Stimulated activated CD8-positive, alpha-beta memory T cell treated with anti-CD3 and anti-CD28 coated beads, Interleukin-4, amount 100 ng/mL, for 4 hours (primary cell): ENCODE data around the gene RUNX3.

Experiments
- DNase-seq, 2 donors: peaks; one replicate each; pipeline ENCODE4 v3.0.0-alpha.2; 2020; ENCODE audit warnings: low read depth in 2 of 2, low spot score in 1 of 2

RUNX3 gene

DNA sequence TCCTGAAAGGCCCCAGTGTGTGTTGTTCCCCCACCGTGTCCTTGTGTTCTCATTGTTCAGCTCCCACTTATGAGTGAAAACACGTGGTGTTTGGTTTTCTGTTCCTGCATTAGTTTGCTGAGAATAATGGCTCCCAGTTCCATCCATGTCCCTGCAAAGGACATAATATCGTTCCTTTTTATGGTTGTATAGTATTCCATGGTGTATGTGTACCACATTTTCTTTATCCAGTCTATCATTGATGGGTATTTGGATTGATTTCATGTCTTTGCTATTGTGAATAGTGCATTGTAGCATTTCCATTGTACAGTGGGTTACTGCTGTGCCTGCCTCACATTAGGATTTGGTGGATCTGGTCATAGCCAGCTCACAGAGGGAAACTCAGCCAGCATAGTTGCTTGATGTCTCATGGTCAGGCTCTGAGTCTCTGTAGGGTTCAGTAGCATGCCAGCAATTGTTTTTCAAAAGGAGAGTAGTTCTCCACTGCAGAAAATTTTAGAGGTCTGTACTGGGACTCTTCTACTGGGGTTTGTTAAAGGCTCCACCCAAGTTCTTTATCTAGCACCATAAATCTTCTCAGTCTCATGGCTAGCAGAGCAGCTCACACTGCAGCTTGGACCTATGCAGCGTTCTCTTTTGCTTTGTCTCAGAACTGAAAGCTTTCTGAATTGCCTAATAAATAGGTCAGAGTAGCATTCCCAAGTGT is 41.0 kb downstream of the RUNX3 start:
- DNase-seq, result no peak

DNA sequence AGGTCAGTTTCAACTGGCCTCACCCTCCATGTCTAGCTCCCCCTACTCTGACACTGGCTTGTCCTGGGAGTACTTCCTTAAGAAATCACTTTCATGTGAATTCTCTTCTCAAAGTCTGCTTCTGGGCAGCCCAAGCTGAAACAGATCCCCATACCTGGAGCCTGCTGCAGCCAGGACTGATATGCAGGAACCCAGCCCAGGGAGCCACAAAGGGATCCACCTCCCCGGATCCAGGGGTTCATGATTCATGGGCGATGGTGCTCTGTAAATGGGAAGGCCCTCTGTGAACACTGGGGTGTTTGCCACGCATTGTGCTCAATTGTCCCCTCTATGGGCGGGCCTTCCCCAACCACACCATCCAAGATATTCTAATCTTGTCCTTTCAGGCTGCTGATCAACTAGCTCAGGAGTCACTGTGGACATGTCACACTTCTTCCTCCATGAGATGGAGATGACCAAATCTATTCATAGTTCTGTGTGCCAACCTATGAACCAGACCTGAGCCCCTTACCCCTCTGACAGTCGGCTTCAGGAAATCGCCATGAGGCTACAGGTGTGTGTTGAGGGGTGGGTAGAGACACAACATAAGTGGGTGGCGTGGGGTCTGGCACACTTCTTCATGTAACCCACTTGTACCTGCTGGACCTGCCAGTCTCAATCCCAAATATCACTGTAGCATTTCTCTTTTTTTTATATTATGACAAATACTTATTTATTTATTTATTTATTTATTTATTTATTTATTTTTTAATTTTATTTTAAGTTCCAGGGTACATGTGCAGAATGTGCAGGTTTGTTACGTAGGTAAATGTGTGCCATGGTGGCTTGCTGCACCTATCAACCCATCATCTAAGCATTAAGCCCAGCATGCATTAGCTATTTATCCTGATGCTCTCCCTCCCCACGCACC is 41.8 kb downstream of the RUNX3 start:
- no peak for DNase-seq

DNA sequence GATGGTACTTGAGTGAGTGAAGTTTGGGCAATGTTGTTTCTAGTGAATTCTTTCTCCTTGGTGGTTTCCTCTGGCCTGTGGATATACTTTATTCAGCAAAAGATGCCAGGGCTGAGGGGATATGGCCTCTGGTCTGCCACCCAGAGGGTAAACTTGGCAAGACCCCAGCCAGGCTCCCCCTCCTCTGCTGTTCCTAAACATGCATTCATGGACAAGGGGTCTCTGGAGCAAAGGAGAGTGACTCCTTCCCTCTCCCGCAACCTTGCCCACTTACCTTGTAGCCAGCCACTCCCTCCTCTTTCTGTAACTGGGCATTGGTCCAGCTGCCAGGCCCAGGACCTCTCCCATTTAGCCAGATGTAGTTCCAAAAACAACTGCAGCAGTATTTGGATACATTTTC is 43.8 kb downstream of the RUNX3 start:
- DNase-seq, result no peak

DNA sequence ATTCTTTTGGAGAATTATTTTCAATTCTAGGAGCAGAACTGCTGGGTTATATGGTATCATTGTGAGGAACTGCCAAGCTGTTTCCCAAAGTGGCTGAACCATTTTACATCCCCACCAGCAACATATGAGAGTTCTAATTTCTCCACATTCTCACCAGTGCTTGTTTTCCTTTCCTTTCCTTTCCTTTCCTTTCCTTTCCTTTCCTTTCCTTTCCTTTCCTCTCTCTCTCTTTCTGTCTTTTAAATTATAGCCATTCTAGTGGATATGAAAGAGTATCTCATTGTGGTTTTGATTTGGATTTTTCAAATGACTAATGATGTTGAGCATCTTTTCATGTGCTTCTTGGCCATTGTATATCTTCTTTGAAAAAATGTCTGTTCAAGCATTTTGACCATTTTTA is 45.3 kb downstream of the RUNX3 start:
- no peak for DNase-seq

DNA sequence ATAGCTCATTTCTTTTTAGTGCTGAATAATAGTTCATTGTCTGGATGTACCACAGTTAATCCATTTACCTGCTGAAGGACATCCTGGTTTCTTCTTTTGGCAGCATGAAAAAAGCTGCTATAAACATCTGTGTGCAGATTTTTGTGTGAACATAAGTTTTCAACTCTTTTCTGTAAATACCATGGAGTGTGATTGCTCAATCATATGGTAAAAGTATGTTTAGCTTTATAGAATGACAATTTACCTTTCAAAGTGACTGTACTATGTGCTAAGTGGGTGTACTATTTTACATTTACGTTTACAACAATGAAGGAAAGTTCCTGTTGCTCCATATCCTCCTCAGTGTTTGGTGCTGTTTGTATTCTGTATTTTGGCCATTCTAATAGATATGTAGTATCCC is 49.0 kb downstream of the RUNX3 start:
- no peak for DNase-seq

DNA sequence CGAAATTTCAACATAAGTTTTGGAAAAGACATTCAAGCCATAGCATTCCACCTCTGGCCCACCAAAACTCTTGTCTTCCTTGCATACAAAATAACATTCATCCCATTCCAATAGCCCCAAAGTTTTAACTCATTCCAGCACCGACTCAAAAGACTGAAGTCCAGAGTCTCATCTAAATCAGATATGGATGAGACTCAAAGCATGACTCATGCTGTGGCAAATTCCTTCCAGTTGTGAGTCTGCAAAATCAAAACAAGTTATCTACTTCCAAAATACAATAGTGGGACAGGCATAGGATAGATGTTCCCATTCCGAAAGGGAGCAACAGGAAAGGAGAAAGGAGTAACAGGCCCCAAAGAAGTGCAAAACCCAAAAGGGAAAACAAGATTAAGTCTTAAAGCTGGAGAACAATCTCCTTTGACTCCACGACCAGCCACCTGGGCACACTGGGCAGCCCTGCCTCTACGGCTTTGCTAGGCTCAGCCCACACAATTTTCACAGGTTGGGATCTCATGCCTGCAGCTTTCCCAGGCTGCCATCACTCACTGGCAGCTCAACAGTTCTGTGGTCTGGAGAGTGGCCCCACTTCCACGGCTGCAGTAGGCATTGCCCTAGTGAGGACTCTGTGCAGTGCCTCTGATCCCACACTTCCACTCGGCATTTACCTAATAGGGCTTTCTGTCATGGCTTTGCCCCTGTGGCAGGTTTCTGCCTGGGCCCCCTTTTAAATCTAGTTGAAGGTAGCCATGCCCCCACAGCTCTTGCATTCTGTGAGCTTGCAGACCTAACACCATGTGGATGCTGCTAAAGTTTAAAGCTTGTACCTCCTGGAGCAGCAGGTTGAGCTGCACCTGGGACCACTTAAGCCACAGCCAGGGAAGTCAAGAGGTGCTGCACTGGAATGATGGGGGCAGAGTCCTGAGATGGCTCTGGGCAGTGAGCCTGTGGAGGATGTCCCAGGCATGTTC is 51.0 kb downstream of the RUNX3 start:
- DNase-seq, result no peak

DNA sequence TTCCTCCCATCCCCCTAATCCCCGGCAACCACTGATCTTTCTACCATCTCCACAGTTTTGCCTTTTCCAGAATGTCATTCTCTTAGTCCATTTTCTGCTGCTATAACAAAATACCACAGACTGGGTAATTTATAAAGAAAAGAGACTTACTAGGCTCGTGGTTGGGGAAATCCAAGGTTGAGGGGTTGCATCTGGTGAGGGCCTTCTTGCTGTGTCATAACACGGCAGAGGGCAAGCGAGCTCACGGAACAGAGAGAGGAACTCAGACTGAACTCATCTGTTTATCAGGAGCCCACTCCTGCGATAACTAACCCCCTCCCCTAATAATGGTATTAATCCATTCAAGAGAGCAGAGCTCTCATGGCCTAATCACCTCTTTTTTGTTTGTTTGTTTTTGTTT is 52.0 kb downstream of the RUNX3 start:
- DNase-seq, result no peak

DNA sequence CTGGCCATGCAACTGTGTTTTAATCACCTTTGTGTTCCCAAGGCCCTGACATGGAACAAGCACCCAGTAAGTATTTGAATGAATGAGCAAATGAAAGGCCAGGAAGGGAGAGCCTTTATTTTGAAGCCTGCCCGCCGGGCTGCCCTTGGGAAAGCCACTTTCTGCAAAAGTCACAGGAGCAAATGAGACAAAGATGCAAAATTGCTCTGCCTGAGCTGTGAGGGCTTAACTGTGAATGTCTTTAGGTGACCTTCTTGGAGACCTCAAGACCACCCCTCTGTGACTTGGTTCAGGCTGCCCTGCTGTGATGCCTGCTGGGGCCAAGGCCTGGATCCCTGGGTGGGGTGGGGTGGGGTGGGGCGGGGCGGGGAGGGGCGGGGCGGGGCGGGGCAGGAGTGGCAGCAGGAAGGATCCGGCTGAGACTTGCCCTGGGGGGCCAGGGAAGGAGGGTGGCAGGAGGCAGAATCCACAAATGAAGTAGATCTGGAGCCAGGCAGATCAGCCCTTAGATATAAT is 54.0 kb downstream of the RUNX3 start:
- no peak for DNase-seq

DNA sequence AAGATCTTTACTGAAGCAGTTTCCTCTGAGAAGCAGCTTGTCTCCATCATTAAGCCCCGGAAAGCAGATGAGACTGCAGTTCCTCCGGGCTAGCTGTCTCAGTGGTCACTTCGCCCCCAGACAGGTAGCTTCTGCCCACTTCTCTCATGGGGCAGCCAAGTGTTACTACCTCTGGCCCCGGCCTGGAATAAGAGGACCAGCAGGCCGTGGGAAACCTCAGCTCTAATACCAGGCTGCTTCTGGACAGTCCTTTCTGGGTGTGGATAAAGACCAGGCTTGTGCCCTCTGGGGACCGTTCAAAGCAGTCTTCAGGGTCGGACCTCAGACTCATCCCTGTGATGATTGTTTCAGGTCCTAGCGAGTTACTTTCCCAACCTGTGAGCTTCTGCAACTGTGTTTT is 54.8 kb downstream of the RUNX3 start:
- DNase-seq, result no peak

DNA sequence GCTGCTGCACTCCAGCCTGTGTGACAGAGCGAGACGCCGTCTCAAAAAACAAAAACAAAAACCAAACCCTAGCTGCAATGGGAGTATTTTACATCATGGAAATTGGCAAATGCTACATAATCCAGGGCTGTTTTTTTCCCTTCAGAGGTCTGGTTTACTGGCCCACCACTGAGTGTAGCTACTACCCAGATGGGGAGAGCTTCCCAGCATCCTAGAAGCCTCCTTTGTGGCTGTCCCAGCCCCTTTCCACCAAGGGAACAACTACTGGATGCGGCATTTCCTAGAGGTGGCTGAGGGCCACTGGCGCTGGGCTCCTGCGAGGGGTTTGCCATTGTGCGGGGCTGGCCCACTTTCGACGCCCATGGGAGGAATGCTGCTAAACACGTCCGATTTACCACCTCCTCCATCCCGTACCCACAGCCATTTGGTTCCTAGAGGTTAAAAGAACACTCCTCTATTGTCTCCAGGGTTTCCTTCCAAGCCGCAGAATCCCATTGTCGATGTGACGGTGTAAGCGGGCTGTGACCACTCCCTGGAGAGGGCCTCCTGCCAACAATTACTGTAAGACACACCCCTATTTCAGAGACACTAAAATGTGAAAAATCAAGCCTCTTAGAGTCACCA is 55.4 kb downstream of the RUNX3 start:
- no peak for DNase-seq

DNA sequence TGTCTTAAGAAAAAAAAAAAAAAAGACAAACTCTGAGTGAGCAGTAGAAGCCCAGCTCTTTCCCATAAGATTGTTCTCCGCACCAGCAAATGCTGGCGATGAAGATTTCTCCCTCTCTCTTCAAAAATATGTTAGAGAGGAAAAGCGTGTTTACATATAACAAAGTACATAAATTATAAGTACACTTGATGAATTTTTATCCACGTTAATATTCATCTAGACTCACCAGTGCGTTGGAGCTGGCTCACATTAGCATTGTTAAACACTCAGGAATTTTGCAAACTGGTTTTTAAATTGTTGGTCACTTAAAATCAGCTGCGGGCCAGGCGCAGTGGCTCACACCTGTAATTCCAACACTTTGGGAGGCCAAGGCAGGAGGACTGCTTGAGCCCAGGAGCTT is 56.0 kb downstream of the RUNX3 start:
- no peak for DNase-seq

DNA sequence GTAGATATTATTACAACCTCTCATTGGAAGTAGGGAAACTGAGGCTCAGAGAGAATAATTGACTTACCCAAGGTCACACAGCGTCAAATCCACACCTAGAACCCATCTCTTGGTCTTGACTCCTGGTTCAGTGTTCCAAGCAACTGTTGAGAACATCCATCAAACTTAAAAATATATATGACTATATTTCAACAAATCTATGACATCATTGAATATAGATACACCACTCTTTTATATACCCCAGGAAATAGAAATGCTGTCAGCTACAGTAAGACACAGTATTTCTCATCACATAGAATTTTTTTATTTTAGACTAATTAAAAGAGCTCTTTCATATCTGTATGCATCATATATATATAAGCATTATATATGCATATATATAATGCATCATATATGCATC is 56.9 kb downstream of the RUNX3 start:
- no peak for DNase-seq

DNA sequence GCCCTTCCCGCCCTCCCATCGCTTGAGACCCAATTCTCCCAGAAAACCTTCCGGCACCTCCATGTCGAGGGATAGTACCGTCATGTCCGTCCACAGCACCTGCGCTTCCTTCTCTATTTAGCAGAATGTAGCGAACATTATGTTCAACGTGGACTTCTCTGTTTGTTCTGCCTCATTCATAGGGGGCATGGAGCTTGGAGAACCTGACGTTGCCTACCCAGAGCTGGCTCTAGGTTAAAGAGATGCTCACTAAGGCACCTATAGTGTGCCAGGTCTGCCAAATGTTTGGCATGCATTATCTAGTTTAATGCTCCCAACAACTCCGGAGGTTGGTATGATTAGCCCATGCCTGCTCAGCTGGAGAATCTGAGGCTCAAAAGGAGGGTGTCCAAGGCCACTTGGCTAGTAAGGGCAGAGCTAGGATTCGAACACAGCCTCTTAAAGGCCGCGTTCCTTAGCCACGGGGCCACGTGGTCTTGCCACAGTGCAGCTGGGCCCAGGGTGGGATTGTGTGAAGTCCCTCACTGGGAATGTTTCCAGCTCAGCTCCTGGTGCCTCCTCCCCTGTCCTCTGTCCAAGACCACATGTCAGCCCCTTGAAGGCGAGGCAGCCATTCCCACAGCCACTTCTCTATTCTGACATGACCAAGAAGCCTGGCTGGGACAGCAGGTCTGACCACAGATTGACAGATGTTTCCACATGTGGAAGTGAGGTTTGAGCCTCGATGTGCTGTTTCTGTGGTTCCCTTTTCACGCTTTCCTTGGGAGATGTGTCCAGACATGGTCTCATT is 57.8 kb downstream of the RUNX3 start:
- DNase-seq, result no peak

DNA sequence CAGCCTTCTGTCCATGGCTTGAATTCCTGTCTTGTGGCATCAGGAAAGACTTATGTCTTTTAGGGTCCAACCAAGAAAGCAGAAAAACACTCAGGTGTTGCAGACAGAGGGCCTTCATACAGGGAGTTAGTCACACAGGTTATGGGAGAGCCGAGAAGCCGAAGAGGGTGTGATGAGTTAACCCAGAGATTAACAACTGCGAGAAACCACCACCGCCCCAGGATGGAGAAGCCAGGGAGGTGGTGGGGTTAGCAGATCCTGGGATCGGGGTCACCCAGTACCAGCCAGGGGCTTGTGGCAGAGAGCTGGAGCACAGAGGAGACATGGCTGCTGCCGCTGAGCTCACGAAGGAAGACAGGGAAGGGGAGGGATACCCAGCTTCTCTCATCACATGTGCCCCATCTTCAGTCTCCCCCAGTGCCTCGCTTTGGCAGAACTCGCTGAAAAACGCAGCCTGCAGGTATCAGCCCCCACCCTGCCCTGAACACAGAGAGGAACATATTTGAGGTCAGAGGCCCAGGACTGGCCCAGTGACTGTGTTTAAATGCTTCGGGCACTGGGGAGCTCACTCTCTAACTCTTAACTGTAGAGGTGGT is 58.7 kb downstream of the RUNX3 start:
- no peak for DNase-seq

DNA sequence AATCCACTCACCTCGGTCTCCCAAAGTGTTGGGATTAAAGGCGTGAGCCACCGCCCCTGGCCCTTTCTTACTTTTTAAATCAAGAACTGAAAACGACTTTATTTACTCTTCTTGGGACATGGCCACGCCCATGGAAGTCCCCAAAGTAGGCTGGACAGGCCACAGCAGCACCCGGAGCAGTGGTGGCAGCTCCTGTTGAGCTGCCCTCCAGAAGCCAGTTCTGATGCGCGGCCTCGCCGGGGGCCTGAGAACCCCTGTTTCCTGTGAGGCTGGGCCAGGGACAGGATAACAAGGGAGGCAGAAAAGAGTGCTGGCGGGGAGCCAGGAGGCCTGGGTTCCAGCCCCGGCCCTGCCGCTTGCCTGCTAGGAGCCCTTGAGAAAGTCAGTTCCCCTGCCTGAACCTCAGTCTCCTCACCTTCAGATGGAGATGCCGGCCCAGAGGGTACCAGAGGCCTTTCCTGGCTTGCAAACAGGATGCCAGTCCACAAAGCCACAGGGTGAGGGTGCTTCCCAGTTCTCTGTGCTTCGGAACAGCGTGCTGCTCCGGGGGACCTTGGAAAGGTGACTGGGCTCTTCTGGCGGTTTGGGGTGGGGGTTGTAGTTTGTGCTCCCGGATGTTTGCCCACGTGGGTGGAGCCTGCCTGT is 59.4 kb downstream of the RUNX3 start:
- DNase-seq, result no peak

DNA sequence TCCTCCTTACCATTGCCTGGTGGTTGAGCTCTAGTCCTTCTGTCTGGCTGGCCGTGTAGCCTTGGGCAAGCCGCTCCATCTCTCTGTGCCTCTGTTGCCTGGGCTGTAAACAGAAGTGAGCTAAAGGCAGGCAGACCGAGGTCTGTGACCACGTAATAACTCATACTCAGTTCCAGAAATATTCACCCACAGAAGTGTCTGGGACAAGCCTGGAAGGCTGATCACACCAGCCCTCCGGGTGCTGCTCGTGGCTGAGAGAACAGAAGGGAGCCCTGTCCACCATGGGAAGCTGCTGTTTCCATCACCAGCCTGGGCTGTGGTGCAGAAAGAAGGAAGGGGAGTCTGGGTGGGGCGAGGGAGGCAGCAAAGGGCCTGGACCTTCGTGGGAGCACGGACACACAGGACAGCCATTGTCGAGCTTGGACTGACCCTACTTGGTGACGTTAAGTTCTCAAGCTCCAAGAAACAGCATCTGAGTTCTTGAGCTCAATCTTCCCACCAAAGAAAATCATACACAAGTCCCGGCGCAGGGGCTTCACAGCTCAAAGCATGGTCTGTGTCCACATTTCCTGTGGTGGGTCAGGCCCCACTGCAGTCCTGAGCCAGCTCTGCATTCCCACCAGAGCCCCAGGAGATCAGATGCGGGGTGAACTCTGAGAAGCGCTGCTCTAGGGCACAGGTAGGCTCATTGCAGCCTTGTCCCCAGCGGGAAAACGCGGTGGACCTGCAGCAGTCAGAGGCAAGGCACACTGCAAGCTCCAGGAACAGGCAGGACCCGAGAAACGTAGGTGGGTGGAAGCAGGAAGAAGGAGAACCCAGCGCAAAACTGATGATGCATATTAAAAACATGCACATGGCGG is 61.8 kb downstream of the RUNX3 start:
- no peak for DNase-seq

DNA sequence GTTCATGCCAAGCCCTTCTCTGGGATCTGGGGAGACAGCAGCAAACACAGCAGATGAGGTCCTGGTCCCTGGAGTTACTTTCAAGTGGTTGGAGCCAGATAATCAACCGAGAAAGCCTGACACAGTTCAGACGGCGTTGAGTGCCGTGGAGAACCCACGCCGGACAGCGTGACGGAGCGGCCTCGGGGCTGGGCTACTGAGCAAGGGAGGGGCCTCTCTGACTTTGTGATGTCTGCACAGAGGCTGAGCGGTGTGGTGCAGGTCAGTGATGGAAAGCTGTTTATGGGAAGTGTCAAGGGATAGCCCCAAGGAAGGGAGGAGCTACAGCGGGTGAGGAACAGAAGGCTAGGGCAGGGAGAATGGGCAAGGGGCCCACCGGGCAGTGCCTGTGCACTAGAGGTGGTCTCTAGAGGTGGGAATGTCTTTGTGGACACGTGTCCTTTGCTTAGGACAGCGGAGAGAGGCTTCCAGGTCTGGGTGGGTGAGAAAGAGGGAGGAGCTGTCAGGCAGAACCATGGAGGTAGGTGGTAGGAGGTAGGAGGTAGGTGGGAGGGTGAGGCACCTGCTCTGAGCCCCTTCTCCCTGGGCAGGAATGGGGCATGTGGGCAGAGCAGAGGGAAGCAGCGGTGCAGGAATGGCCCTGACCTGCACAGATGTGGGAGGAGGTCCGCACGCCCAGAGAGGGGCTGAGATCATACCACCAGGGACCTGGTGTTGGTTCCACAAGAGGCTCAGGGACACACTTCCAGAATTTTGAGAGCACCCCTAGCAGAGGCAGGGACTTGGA is 62.8 kb downstream of the RUNX3 start:
- no peak for DNase-seq
